Measurements from ENCODE around the gene TF.

Gene TF

GRCh38 chr3:133829310-133829707 lies 83.1 kb downstream of the TF start:
- no peak for TF ChIP-seq CTCF (IDR thresholded peaks at IDR 0.05; ENCODE audit: control insufficient read depth, extremely low read depth, insufficient read depth)
- no peak overlapping the region for H3K4me3 ChIP-seq (ENCODE audit: low read depth, low read length)
- DNase-seq (ENCODE audit: low read depth): no peak

- no peak for TF ChIP-seq CTCF (IDR thresholded peaks at IDR 0.05; ENCODE audit: control insufficient read depth, extremely low read depth, insufficient read depth)
- DNase-seq (ENCODE audit: low read depth): no peak
- no peak overlapping the region for H3K4me3 ChIP-seq (ENCODE audit: low read depth, low read length)
These were observed 83.9 kb downstream of the TF start for GRCh38 chr3:133830071-133830470.

- TF ChIP-seq CTCF (IDR thresholded peaks at IDR 0.05; ENCODE audit: control insufficient read depth, extremely low read depth, insufficient read depth): no peak
- no peak for DNase-seq (ENCODE audit: low read depth)
- H3K4me3 ChIP-seq (ENCODE audit: low read depth, low read length): no peak overlapping the region
These were observed 86.0 kb downstream of the TF start for GRCh38 chr3:133831966-133832801.

- DNase-seq (ENCODE audit: low read depth): no peak
- TF ChIP-seq CTCF (IDR thresholded peaks at IDR 0.05; ENCODE audit: control insufficient read depth, extremely low read depth, insufficient read depth): no peak
- H3K4me3 ChIP-seq (ENCODE audit: low read depth, low read length): no peak overlapping the region
These were observed 86.6 kb downstream of the TF start for GRCh38 chr3:133832802-133833144.

- TF ChIP-seq CTCF (IDR thresholded peaks at IDR 0.05; ENCODE audit: control insufficient read depth, extremely low read depth, insufficient read depth): no peak
- DNase-seq (ENCODE audit: low read depth): no peak
- no peak overlapping the region for H3K4me3 ChIP-seq (ENCODE audit: low read depth, low read length)
These were observed 87.1 kb downstream of the TF start for GRCh38 chr3:133833267-133833666.

GRCh38 chr3:133833880-133834620 lies 87.9 kb downstream of the TF start:
- TF ChIP-seq CTCF (IDR thresholded peaks at IDR 0.05; ENCODE audit: control insufficient read depth, extremely low read depth, insufficient read depth): no peak
- no peak overlapping the region for H3K4me3 ChIP-seq (ENCODE audit: low read depth, low read length)
- DNase-seq (ENCODE audit: low read depth): no peak
